Esophagus mucosa (tissue), 1 donor: ENCODE data around the gene FSTL5. TPM values are rescaled to one million over a fixed set of nuclear protein-coding genes. Genes with fewer than 3 reads are reported as not detected.

ENCODE experiments used
- ATAC-seq: fragments of 200-7000 bp; cut with Tn5 transposase; one replicate; pipeline ENCODE4 v1.9.1; 2020
- total RNA-seq: library from RNA; stranded (reverse); gene quantifications from one replicate; pipeline ENCODE4 v1.2.4, GENCODE V29; 2023
- donor health status: DM: yes; HTN: yes; CAD: no.

The FSTL5 gene
- total RNA-seq, 1 donor from 2014 or later, result not detected

- ATAC-seq, result no peak
Observed at GRCh38 chr4:161704040-161704439, 459.8 kb downstream of the FSTL5 start.

- ATAC-seq, result no peak
Observed at GRCh38 chr4:161702287-161702686, 461.5 kb downstream of the FSTL5 start.

- ATAC-seq, result no peak
Observed at GRCh38 chr4:161696944-161697343, 466.9 kb downstream of the FSTL5 start.

- ATAC-seq, result no peak
Observed at GRCh38 chr4:161680146-161680545, 483.7 kb downstream of the FSTL5 start.

GRCh38 chr4:161664740-161665139 is 499.1 kb downstream of the FSTL5 start:
- ATAC-seq, result no peak

GRCh38 chr4:161663844-161664243 is 500.0 kb downstream of the FSTL5 start:
- no peak for ATAC-seq

- ATAC-seq, result no peak
Observed at GRCh38 chr4:161658676-161659075, 505.1 kb downstream of the FSTL5 start.

- ATAC-seq, result no peak
Observed at GRCh38 chr4:161657616-161658015, 506.2 kb downstream of the FSTL5 start.

- ATAC-seq, result no peak
Observed at GRCh38 chr4:161656594-161656993, 507.2 kb downstream of the FSTL5 start.

GRCh38 chr4:161655148-161655547 is 508.7 kb downstream of the FSTL5 start:
- no peak for ATAC-seq

GRCh38 chr4:161653697-161654096 is 510.1 kb downstream of the FSTL5 start:
- ATAC-seq, result no peak

GRCh38 chr4:161651586-161651985 is 512.2 kb downstream of the FSTL5 start:
- ATAC-seq, result no peak

GRCh38 chr4:161650812-161651211 is 513.0 kb downstream of the FSTL5 start:
- ATAC-seq, result no peak

- ATAC-seq, result no peak
Observed at GRCh38 chr4:161647757-161648156, 516.0 kb downstream of the FSTL5 start.

- ATAC-seq, result no peak
Observed at GRCh38 chr4:161642708-161643107, 521.1 kb downstream of the FSTL5 start.

GRCh38 chr4:161629694-161630441 is 533.9 kb downstream of the FSTL5 start:
- ATAC-seq, result no peak

- no peak for ATAC-seq
Observed at GRCh38 chr4:161604516-161605300, 559.1 kb downstream of the FSTL5 start.

GRCh38 chr4:161601011-161601410 is 562.8 kb downstream of the FSTL5 start:
- ATAC-seq, result no peak

- ATAC-seq, result no peak
Observed at GRCh38 chr4:161595230-161595771, 568.5 kb downstream of the FSTL5 start.

GRCh38 chr4:161585011-161585410 is 578.8 kb downstream of the FSTL5 start:
- no peak for ATAC-seq

GRCh38 chr4:161583549-161583948 is 580.3 kb downstream of the FSTL5 start:
- no peak for ATAC-seq

GRCh38 chr4:161581262-161582230 is 582.3 kb downstream of the FSTL5 start:
- peak; percentile 74 for ATAC-seq
